ENCODE results near the gene UQCRH. TPM values are rescaled to one million over a fixed set of nuclear protein-coding genes. Genes with fewer than 3 reads are reported as not detected.
A peak's percentile ranks its signal among the peaks of the same experiment; 100 is the strongest.

Gene UQCRH
- total and polyA plus RNA-seq, 2 of the 13 experiments (the other 11 are each of a cell fraction or from before 2014, with no cell fraction given): 548 to 556 TPM

DNA sequence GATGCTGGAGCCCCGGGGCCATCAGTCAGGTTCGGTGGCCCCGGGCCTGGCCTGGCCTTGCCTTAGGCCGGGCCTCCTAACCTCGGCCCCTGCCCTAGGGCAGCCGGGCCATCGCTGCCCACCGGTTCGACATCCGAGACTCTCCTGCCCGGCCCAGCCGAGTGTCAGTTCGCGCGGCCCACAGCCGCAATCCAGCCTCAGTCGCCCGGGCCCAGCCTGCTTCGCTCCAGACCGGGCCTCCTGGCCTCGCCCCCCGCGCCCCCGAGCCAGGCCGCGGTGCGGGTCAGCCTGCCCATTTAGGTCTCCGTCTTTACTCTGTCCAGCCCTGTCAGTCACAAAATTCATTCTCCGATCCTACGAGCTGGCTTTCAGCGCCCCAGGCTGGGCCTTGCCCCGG, 859 bp upstream of the UQCRH start (continued):
- TF ChIP-seq, protein P1, sequence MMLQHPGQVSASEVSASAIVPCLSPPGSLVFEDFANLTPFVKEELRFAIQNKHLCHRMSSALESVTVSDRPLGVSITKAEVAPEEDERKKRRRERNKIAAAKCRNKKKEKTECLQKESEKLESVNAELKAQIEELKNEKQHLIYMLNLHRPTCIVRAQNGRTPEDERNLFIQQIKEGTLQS (CRISPR knock-in tag; IDR thresholded peaks at IDR 0.05): 0 out of 2 replicates have a peak, but pooled peaks have one; percentile 40
- TF ChIP-seq ZNF20 (CRISPR knock-in tag; IDR thresholded peaks at IDR 0.05): peak; percentile 76; the same call in 1 of the 2 replicates
- TF ChIP-seq ZNF883 (CRISPR knock-in tag; IDR thresholded peaks at IDR 0.05; ENCODE audit: not compliant biosample characterization): peak; percentile 53
- TF ChIP-seq BRD4 (CRISPR knock-in tag; IDR thresholded peaks at IDR 0.05): peak; percentile 77; the same call in 1 of the 2 replicates
- 0 out of 2 replicates have a peak, but pooled peaks have one; percentile 54 for TF ChIP-seq ZMAT3 (CRISPR knock-in tag; conservative IDR thresholded peaks at IDR 0.05)
- peak; percentile 41; the same call in 1 of the 2 replicates for TF ChIP-seq ZFAT (CRISPR knock-in tag; conservative IDR thresholded peaks at IDR 0.05)
- TF ChIP-seq, protein P2, sequence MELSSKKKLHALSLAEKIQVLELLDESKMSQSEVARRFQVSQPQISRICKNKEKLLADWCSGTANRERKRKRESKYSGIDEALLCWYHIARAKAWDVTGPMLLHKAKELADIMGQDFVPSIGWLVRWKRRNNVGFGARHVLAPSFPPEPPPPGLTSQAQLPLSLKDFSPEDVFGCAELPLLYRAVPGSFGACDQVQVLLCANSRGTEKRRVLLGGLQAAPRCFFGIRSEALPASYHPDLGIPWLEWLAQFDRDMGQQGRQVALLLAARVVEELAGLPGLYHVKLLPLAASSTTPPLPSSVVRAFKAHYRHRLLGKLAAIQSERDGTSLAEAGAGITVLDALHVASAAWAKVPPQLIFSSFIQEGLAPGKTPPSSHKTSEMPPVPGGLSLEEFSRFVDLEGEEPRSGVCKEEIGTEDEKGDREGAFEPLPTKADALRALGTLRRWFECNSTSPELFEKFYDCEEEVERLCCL (CRISPR knock-in tag; IDR thresholded peaks at IDR 0.05; ENCODE audit: borderline replicate concordance): 0 out of 2 replicates have a peak, but pooled peaks have one; percentile 22
- TF ChIP-seq, protein P3, sequence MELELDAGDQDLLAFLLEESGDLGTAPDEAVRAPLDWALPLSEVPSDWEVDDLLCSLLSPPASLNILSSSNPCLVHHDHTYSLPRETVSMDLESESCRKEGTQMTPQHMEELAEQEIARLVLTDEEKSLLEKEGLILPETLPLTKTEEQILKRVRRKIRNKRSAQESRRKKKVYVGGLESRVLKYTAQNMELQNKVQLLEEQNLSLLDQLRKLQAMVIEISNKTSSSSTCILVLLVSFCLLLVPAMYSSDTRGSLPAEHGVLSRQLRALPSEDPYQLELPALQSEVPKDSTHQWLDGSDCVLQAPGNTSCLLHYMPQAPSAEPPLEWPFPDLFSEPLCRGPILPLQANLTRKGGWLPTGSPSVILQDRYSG (CRISPR knock-in tag; IDR thresholded peaks at IDR 0.05): 0 out of 2 replicates have a peak, but pooled peaks have one; percentile 6
- TF ChIP-seq NFIC (IDR thresholded peaks at IDR 0.05; ENCODE audit: low read length): no peak
- no peak for TF ChIP-seq HOXA3 (CRISPR knock-in tag; IDR thresholded peaks at IDR 0.05)
- 0 out of 2 replicates have a peak, but pooled peaks have one; percentile 3 for TF ChIP-seq SMAD9 (CRISPR knock-in tag; IDR thresholded peaks at IDR 0.05)
- TF ChIP-seq ZSCAN25 (CRISPR knock-in tag; IDR thresholded peaks at IDR 0.05): no peak
- peak; percentile 13; the same call in 1 of the 2 replicates for TF ChIP-seq ZIK1 (CRISPR knock-in tag; IDR thresholded peaks at IDR 0.05; ENCODE audit: borderline replicate concordance, low read depth)
- peak; percentile 92 for TF ChIP-seq PHF8 (CRISPR knock-in tag; IDR thresholded peaks at IDR 0.05)
- TF ChIP-seq ZFP36L2 (CRISPR knock-in tag; IDR thresholded peaks at IDR 0.05): 0 out of 2 replicates have a peak, but pooled peaks have one; percentile 30
- no peak for TF ChIP-seq HNRNPUL1 (IDR thresholded peaks at IDR 0.05; ENCODE audit: low read depth, low read length)
- TF ChIP-seq ZSCAN20 (CRISPR knock-in tag; IDR thresholded peaks at IDR 0.05; ENCODE audit: borderline replicate concordance): peak; percentile 37; the same call in 1 of the 2 replicates
- peak; percentile 19; the same call in 1 of the 2 replicates for TF ChIP-seq ZNF225 (CRISPR knock-in tag; IDR thresholded peaks at IDR 0.05)
- TF ChIP-seq CBX1 (IDR thresholded peaks at IDR 0.05; ENCODE audit: low read depth): no peak
- TF ChIP-seq ZNF879 (CRISPR knock-in tag; IDR thresholded peaks at IDR 0.05): peak; percentile 90
- TF ChIP-seq, protein P4, sequence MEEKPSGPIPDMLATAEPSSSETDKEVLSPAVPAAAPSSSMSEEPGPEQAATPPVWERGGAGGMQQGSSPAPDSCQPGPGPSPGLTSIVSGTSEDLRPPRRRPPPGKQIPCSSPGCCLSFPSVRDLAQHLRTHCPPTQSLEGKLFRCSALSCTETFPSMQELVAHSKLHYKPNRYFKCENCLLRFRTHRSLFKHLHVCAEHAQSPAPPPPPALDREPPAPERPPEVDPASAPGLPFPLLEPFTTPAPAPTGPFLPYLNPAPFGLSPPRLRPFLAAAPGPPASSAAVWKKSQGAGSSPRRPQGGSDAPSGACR (CRISPR knock-in tag; IDR thresholded peaks at IDR 0.05): peak; percentile 88; the same call in 1 of the 2 replicates
- no peak for TF ChIP-seq ZNF180 (CRISPR knock-in tag; IDR thresholded peaks at IDR 0.05; ENCODE audit: borderline replicate concordance, low read depth)
- TF ChIP-seq, protein P5, sequence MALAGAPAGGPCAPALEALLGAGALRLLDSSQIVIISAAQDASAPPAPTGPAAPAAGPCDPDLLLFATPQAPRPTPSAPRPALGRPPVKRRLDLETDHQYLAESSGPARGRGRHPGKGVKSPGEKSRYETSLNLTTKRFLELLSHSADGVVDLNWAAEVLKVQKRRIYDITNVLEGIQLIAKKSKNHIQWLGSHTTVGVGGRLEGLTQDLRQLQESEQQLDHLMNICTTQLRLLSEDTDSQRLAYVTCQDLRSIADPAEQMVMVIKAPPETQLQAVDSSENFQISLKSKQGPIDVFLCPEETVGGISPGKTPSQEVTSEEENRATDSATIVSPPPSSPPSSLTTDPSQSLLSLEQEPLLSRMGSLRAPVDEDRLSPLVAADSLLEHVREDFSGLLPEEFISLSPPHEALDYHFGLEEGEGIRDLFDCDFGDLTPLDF (CRISPR knock-in tag; IDR thresholded peaks at IDR 0.05): no peak
- no peak for TF ChIP-seq HDAC2 (CRISPR knock-in tag; IDR thresholded peaks at IDR 0.05)
- TF ChIP-seq YEATS4 (CRISPR knock-in tag; IDR thresholded peaks at IDR 0.05; ENCODE audit: borderline replicate concordance): peak; percentile 59; the same call in 1 of the 2 replicates
- no peak; the same call in 1 of the 2 replicates for TF ChIP-seq ZNF709 (CRISPR knock-in tag; IDR thresholded peaks at IDR 0.05)
- no peak for TF ChIP-seq NR2F6 (IDR thresholded peaks at IDR 0.05)
- TF ChIP-seq NR2F6 (CRISPR knock-in tag; IDR thresholded peaks at IDR 0.05): 0 out of 2 replicates have a peak, but pooled peaks have one; percentile 4
- no peak for TF ChIP-seq ZKSCAN1 (IDR thresholded peaks at IDR 0.05; ENCODE audit: low read length)

Measured in HepG2 (cell line).